ENCODE results near the gene CBS.

Gene CBS

GRCh38 chr21:43004926-43005325 is 70.7 kb downstream of the CBS start:
- DNase-seq = no peak
- in situ Hi-C loops (cut with MboI; ENCODE audit: low pct_unique_long_range_greater_than_20kb, low sequenced_read_pairs) = no loop called here

Measured in KBM-7 (cell line).